Uterus (tissue), 2 donors: Measurements from ENCODE around the gene APOH.

Experiments
- POLR2A ChIP-seq, 2 donors: fragments of 450-650 bp; IDR thresholded peaks; one replicate each; pipeline ENCODE4 v1.6.1; 2016; ENCODE audit warnings: antibody characterized with exemption in 2 of 2, mild to moderate bottlenecking in 1 of 2, moderate library complexity in 1 of 2
- TF ChIP-seq, protein P1 (sequence below), 4 experiments: fragments of 200-600 bp in 2 of 4; fragments of 450-650 bp in 2 of 4; sonication (generic) in 2 of 4; IDR thresholded peaks; one replicate each; pipeline ENCODE4 v1.5.1; 2016 to 2019; ENCODE audit warnings: antibody characterized with exemption in 4 of 4, mild to moderate bottlenecking in 2 of 4, moderate library complexity in 1 of 4

DNA sequence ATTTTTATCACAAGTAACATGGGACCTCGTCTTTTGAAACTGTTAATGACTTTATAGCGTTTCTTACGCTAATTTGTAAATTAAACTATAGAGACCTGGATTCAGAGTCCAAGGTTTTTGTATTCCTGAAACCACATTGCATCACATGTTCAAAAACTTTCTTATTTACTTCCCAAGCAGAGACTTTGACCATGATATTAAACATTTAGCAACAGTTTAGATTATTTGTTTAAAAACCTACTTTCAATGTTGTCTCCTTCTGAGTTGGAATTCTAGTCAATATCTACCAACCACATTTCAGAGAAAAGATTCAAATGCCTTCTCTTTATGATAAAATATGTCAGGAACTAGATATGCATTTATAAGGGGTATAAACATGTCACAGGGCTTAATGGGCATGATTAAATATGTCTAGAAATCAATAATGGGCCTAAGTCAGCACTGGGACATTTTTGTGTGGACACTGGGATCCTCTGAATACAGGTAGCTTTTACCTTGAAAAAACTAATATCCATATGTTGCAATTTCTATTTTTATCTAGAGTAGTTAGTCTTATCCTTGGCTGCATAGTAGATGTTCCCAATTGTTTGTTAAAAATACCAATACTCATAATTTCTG is 6.3 kb upstream of the APOH start:
- TF ChIP-seq, protein P1, sequence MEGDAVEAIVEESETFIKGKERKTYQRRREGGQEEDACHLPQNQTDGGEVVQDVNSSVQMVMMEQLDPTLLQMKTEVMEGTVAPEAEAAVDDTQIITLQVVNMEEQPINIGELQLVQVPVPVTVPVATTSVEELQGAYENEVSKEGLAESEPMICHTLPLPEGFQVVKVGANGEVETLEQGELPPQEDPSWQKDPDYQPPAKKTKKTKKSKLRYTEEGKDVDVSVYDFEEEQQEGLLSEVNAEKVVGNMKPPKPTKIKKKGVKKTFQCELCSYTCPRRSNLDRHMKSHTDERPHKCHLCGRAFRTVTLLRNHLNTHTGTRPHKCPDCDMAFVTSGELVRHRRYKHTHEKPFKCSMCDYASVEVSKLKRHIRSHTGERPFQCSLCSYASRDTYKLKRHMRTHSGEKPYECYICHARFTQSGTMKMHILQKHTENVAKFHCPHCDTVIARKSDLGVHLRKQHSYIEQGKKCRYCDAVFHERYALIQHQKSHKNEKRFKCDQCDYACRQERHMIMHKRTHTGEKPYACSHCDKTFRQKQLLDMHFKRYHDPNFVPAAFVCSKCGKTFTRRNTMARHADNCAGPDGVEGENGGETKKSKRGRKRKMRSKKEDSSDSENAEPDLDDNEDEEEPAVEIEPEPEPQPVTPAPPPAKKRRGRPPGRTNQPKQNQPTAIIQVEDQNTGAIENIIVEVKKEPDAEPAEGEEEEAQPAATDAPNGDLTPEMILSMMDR (IDR thresholded peaks at IDR 0.05), result no peak
- no peak for TF ChIP-seq POLR2A (IDR thresholded peaks at IDR 0.05)
